Measurements from ENCODE around the gene CDKN3. TPM values are rescaled to one million over a fixed set of nuclear protein-coding genes. Genes with fewer than 3 reads are reported as not detected.

The CDKN3 gene
- total RNA-seq, 1 experiment from 2014 or later = 62.5 TPM

DNA sequence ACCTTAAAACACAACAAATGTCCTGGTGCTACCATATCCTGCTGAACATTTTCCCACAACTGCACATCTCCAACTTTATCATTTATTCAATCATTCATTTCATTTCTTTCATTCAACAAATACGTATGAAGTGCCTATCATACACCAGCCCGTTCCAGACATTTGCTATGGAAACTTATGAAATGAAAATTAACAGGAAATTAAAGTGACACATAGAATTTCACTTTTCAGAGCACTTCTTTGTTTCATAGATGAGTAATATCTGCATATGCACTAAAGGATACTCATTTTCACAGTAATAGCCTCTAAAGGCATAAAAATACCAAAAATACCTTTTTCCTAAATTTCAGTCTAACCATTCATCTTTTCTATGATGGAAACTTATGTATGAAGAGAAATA, 31.7 kb downstream of the CDKN3 start:
- ChIA-PET RAD21 (ENCODE audit: low non-redundant PET in 1 of 2, low total read pairs in 2 of 2, uncharacterized antibody in 2 of 2, unreplicated experiment in 2 of 2) (no interaction called here), CTCF (interaction anchor here (1.0 kb wide), 1 partner anchor 8 kb away, joined by 4 read pairs; no protein-coding TSS in a partner anchor), POLR2A (no interaction called here)
- Histone ChIP-seq H3K27me3 (ENCODE audit: insufficient read depth, low read length) (no peaks in the 10 kb centered on the region), H3K9me2 (ENCODE audit: insufficient read depth) (no peaks in the 10 kb centered on the region), H4K20me1 (ENCODE audit: insufficient read depth) (peaks cover 5% of the 10 kb centered on the region; the same call in 1 of the 2 replicates), H3K27ac (ENCODE audit: low read depth, low read length) (no peak overlapping the region), H3K9me3 (ENCODE audit: control insufficient read depth in 1 of 2, insufficient read depth in 1 of 2, low read depth in 1 of 2, low read length in 2 of 2) (no peaks in the 10 kb centered on the region), H3K4me2 (ENCODE audit: low read length) (no peak overlapping the region), H3K4me3 (replicated peaks in 1 of 2; ENCODE audit: low read depth in 1 of 2, low read length in 2 of 2) (no peak overlapping the region), H2AFZ (ENCODE audit: low read depth, low read length, poor library complexity, severe bottlenecking) (no peak overlapping the region), H3K36me3 (ENCODE audit: control insufficient read depth in 1 of 2, insufficient read depth in 2 of 2, low read length in 2 of 2) (peaks cover 18 to 40% of the 10 kb centered on the region in 2 experiments; a peak in 3 of 4 replicates), H3K4me1 (ENCODE audit: control insufficient read depth in 1 of 2, insufficient read depth in 2 of 2, low read length in 2 of 2) (no peaks in the 10 kb centered on the region), H3K9ac (ENCODE audit: low read length) (no peak overlapping the region), H3K79me2 (ENCODE audit: insufficient read depth, low read length) (peaks cover 50% of the 10 kb centered on the region)
- DNase-seq (ENCODE audit: low read depth, low spot score) (no peak), ATAC-seq (no peak)
- intact Hi-C loops (cut with micrococcal nuclease) = no loop called here
- no peak for TF ChIP-seq REST (IDR thresholded peaks at IDR 0.05; ENCODE audit: low read depth)
- TF ChIP-seq, protein P1, sequence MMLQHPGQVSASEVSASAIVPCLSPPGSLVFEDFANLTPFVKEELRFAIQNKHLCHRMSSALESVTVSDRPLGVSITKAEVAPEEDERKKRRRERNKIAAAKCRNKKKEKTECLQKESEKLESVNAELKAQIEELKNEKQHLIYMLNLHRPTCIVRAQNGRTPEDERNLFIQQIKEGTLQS (IDR thresholded peaks at IDR 0.05) = no peak
- TF ChIP-seq POLR2AphosphoS5 (IDR thresholded peaks at IDR 0.05; ENCODE audit: low read depth, low read length) = no peak
- no peak for TF ChIP-seq SRF (IDR thresholded peaks at IDR 0.05; ENCODE audit: low read depth)
- TF ChIP-seq EGR1 (IDR thresholded peaks at IDR 0.05; ENCODE audit: low read depth) = no peak
- TF ChIP-seq ZFX (IDR thresholded peaks at IDR 0.05) = no peak
- no peak for TF ChIP-seq ELF1 (IDR thresholded peaks at IDR 0.05; ENCODE audit: borderline replicate concordance, low read depth)
- TF ChIP-seq CEBPB (IDR thresholded peaks at IDR 0.05; ENCODE audit: low read depth) = no peak
- TF ChIP-seq, protein P2, sequence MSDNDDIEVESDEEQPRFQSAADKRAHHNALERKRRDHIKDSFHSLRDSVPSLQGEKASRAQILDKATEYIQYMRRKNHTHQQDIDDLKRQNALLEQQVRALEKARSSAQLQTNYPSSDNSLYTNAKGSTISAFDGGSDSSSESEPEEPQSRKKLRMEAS (IDR thresholded peaks at IDR 0.05) = no peak
- TF ChIP-seq ZNF274 (IDR thresholded peaks at IDR 0.05; ENCODE audit: low read depth, low read length) = no peak
- TF ChIP-seq JUND (IDR thresholded peaks at IDR 0.05) = no peak
- no peak for TF ChIP-seq YY1 (IDR thresholded peaks at IDR 0.05; ENCODE audit: extremely low read depth, insufficient replicate concordance, low read depth, low read length)
- no peak for TF ChIP-seq ZBTB33 (IDR thresholded peaks at IDR 0.05; ENCODE audit: extremely low read depth, insufficient replicate concordance, low read length)
- no TSS peak for BruUV-seq (replicated peaks)
